ENCODE results near the gene TICRR. TPM values are rescaled to one million over a fixed set of nuclear protein-coding genes. Genes with fewer than 3 reads are reported as not detected.

Gene TICRR
- total and polyA plus RNA-seq, 2 of the 13 experiments (the other 11 are each of a cell fraction or from before 2014, with no cell fraction given) = 4.1 to 14.3 TPM

DNA sequence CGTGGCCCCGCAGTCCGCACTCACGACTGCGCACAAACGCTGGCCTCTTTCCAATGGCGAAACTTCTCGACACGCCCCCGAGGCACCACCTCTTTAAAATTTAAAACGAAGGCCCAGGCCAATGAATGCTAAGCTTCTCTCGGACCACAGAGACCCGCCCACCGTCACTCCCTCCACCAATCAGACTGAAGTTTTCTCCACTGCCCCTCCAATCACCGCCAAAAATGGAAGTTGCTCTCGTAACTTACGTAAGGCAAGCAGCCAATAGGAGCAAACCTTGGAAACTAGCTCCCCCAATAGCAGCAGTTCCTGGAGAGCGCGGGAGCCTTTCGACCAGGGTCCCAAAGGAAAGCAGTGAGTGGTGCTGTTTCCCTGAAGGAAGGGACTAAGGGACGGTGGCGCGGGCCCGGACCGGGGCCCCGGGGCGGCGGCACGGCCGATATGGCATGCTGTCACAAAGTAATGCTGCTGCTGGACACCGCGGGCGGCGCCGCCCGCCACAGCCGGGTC is at the start of gene TICRR (continued):
- TF ChIP-seq, protein P1, sequence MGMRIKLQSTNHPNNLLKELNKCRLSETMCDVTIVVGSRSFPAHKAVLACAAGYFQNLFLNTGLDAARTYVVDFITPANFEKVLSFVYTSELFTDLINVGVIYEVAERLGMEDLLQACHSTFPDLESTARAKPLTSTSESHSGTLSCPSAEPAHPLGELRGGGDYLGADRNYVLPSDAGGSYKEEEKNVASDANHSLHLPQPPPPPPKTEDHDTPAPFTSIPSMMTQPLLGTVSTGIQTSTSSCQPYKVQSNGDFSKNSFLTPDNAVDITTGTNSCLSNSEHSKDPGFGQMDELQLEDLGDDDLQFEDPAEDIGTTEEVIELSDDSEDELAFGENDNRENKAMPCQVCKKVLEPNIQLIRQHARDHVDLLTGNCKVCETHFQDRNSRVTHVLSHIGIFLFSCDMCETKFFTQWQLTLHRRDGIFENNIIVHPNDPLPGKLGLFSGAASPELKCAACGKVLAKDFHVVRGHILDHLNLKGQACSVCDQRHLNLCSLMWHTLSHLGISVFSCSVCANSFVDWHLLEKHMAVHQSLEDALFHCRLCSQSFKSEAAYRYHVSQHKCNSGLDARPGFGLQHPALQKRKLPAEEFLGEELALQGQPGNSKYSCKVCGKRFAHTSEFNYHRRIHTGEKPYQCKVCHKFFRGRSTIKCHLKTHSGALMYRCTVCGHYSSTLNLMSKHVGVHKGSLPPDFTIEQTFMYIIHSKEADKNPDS (CRISPR knock-in tag; IDR thresholded peaks at IDR 0.05) = no peak
- 0 out of 2 replicates have a peak, but pooled peaks have one; percentile 20 for TF ChIP-seq SP5 (CRISPR knock-in tag; IDR thresholded peaks at IDR 0.05; ENCODE audit: borderline replicate concordance, low read depth)
- no peak for TF ChIP-seq ZNF282 (IDR thresholded peaks at IDR 0.05; ENCODE audit: partially characterized antibody)
- TF ChIP-seq GZF1 (CRISPR knock-in tag; IDR thresholded peaks at IDR 0.05) = no peak
- TF ChIP-seq ZMYM2 (CRISPR knock-in tag; IDR thresholded peaks at IDR 0.05) = 0 out of 2 replicates have a peak, but pooled peaks have one; percentile 25
- TF ChIP-seq POGZ (CRISPR knock-in tag; IDR thresholded peaks at IDR 0.05) = peak; percentile 86
- no peak for TF ChIP-seq SRSF1 (optimal IDR thresholded peaks at IDR 0.05; ENCODE audit: low read depth, low read length)
- TF ChIP-seq SETDB1 (CRISPR knock-in tag; IDR thresholded peaks at IDR 0.05; ENCODE audit: borderline replicate concordance) = no peak
- TF ChIP-seq MLLT10 (CRISPR knock-in tag; IDR thresholded peaks at IDR 0.05) = no peak
- no peak for TF ChIP-seq SRSF4 (IDR thresholded peaks at IDR 0.05; ENCODE audit: low read depth, low read length, poor library complexity, severe bottlenecking)
- TF ChIP-seq GATAD2A (CRISPR knock-in tag; IDR thresholded peaks at IDR 0.05) = peak; percentile 18; the same call in 1 of the 2 replicates
- TF ChIP-seq POLR2A (IDR thresholded peaks at IDR 0.05; ENCODE audit: insufficient read depth in 1 of 2, low read depth in 2 of 2, low read length in 2 of 2) = peak; percentile 68 to 81
- no peak for TF ChIP-seq CENPT (CRISPR knock-in tag; IDR thresholded peaks at IDR 0.05; ENCODE audit: low read depth)
- TF ChIP-seq FOSL1 (CRISPR knock-in tag; IDR thresholded peaks at IDR 0.05; ENCODE audit: borderline replicate concordance) = no peak
- no peak for TF ChIP-seq ZNF7 (CRISPR knock-in tag; IDR thresholded peaks at IDR 0.05)
- no peak for TF ChIP-seq ZNF569 (CRISPR knock-in tag; IDR thresholded peaks at IDR 0.05; ENCODE audit: borderline replicate concordance)
- TF ChIP-seq, protein P2, sequence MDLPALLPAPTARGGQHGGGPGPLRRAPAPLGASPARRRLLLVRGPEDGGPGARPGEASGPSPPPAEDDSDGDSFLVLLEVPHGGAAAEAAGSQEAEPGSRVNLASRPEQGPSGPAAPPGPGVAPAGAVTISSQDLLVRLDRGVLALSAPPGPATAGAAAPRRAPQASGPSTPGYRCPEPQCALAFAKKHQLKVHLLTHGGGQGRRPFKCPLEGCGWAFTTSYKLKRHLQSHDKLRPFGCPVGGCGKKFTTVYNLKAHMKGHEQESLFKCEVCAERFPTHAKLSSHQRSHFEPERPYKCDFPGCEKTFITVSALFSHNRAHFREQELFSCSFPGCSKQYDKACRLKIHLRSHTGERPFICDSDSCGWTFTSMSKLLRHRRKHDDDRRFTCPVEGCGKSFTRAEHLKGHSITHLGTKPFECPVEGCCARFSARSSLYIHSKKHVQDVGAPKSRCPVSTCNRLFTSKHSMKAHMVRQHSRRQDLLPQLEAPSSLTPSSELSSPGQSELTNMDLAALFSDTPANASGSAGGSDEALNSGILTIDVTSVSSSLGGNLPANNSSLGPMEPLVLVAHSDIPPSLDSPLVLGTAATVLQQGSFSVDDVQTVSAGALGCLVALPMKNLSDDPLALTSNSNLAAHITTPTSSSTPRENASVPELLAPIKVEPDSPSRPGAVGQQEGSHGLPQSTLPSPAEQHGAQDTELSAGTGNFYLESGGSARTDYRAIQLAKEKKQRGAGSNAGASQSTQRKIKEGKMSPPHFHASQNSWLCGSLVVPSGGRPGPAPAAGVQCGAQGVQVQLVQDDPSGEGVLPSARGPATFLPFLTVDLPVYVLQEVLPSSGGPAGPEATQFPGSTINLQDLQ (CRISPR knock-in tag; IDR thresholded peaks at IDR 0.05) = no peak
- TF ChIP-seq MYC (CRISPR knock-in tag; IDR thresholded peaks at IDR 0.05; ENCODE audit: borderline replicate concordance) = peak; percentile 77
- no peak for TF ChIP-seq AKAP8 (CRISPR knock-in tag; IDR thresholded peaks at IDR 0.05)
- TF ChIP-seq, protein P3, sequence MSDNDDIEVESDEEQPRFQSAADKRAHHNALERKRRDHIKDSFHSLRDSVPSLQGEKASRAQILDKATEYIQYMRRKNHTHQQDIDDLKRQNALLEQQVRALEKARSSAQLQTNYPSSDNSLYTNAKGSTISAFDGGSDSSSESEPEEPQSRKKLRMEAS (IDR thresholded peaks at IDR 0.05) = peak; percentile 75
- TF ChIP-seq TAF15 (IDR thresholded peaks at IDR 0.05; ENCODE audit: low read depth, low read length, poor library complexity, severe bottlenecking) = no peak
- no peak for TF ChIP-seq XRCC5 (optimal IDR thresholded peaks at IDR 0.05; ENCODE audit: low read length)
- TF ChIP-seq, protein P4, sequence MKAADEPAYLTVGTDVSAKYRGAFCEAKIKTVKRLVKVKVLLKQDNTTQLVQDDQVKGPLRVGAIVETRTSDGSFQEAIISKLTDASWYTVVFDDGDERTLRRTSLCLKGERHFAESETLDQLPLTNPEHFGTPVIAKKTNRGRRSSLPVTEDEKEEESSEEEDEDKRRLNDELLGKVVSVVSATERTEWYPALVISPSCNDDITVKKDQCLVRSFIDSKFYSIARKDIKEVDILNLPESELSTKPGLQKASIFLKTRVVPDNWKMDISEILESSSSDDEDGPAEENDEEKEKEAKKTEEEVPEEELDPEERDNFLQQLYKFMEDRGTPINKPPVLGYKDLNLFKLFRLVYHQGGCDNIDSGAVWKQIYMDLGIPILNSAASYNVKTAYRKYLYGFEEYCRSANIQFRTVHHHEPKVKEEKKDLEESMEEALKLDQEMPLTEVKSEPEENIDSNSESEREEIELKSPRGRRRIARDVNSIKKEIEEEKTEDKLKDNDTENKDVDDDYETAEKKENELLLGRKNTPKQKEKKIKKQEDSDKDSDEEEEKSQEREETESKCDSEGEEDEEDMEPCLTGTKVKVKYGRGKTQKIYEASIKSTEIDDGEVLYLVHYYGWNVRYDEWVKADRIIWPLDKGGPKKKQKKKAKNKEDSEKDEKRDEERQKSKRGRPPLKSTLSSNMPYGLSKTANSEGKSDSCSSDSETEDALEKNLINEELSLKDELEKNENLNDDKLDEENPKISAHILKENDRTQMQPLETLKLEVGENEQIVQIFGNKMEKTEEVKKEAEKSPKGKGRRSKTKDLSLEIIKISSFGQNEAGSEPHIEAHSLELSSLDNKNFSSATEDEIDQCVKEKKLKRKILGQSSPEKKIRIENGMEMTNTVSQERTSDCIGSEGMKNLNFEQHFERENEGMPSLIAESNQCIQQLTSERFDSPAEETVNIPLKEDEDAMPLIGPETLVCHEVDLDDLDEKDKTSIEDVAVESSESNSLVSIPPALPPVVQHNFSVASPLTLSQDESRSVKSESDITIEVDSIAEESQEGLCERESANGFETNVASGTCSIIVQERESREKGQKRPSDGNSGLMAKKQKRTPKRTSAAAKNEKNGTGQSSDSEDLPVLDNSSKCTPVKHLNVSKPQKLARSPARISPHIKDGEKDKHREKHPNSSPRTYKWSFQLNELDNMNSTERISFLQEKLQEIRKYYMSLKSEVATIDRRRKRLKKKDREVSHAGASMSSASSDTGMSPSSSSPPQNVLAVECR (CRISPR knock-in tag; IDR thresholded peaks at IDR 0.05; ENCODE audit: borderline replicate concordance) = peak; percentile 100
